NT2/D1 (cell line): ENCODE data around the gene XPR1.

Source experiments
- SUZ12 ChIP-seq: IDR thresholded peaks from 2 replicates; pipeline ENCODE4 v1.6.1; 2011; ENCODE audit not compliant: insufficient read length, insufficient read depth; ENCODE audit errors: extremely low read depth
- ZNF274 ChIP-seq: IDR thresholded peaks from 2 replicates; pipeline ENCODE4 v1.6.1; 2011; ENCODE audit warnings: mild to moderate bottlenecking, low read depth, low read length

DNA sequence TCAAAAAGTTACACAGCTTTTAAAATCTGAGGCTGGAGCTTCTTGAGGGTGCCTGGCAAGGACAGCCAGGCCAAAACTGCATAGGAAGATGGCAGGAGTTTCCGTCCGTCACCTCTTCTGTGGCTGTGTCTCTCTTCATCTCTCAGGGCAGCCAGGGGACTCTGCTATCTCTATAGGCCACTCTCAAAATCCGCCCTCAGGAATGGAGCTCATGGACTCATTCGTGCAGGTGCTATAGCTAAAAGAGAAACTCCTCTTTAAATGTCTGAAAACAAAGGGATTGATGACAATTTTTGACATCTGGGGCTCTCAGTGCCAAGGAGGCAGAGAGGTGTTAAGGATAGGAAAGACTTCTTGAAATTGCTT, 45.8 kb upstream of the XPR1 start:
- no peak for TF ChIP-seq SUZ12
- TF ChIP-seq ZNF274: no peak
